ENCODE results near the gene MEF2D.

MEF2D gene

DNA sequence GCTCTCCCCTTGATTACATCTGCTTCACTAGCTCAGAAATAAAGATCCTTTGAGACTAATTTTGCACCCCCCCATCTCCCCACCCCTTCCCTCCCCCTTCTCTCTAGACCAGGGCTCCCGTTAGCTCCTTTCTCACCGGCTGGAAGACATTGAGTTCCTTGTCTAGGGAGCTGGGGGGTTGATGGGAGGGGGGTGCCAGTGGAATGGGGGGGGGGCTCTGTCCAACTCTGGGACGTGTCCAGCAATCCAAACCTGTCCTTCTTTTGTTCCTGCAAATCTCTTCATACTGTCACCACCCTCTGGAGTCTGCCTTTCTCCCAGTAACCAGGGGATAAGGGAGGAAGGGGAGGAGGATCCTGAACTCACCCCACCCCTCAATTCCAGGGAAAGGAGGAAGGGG, 69.7 kb downstream of the MEF2D start:
- DNase-seq (ENCODE audit: low read depth in 2 of 2, low spot score in 1 of 2) = no peak

DNA sequence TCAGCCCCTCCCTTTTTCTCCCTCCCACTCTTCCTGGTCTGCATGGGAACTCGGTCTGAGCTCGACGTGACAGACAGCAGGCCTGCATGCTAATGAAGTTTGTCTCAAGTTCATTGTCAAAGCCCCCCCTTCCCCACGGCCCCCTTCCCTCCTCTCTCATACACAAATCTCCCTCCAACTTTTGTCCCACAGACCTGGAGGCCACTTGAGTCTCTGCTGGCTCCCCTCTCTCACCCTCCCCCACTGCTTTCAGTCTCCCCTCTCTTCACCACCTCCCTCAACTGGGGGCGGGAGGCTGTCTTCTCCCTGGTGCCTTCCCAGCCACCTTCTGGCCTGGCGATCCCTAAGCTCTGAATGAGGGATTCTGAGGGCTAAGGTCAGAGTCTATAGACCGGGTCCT, 70.3 kb downstream of the MEF2D start:
- no peak for DNase-seq (ENCODE audit: low read depth in 2 of 2, low spot score in 1 of 2)

DNA sequence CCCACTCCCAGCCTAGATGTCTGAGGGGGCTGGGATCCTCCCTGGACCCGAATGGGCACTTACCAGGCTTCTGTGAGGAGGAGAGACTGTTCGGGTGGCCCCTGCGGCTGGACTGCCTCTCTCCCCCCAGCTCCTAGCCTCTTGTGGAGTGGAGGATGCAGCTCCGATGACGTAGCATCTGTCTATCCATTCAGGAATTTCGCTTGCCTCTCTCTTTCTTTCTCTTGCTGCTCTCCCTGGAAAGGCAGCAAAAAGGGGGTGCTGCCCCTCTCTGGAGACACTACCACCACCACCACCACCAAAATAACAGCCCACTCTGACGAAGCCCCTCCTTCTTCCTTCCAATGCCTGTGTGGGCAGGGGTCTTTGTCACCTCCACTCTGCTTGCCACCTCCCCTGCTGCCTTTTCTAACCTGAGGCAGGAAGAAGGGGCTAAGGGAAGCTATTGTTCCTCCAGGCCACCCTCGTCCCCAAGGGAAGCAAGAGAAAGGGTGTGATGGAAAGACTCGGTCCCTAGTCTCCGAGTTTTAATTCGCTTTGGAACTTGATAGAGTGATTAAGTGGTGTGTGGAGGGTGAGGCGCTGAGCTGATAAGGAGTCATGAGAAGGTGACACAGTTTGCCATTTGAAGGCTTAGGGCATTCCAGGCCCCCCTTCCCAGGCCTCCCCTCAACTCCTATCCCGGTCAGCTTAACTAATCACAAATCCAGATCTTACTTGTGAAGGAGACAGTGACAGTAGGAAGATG, 71.1 kb downstream of the MEF2D start:
- no peak for DNase-seq (ENCODE audit: low read depth in 2 of 2, low spot score in 1 of 2)

DNA sequence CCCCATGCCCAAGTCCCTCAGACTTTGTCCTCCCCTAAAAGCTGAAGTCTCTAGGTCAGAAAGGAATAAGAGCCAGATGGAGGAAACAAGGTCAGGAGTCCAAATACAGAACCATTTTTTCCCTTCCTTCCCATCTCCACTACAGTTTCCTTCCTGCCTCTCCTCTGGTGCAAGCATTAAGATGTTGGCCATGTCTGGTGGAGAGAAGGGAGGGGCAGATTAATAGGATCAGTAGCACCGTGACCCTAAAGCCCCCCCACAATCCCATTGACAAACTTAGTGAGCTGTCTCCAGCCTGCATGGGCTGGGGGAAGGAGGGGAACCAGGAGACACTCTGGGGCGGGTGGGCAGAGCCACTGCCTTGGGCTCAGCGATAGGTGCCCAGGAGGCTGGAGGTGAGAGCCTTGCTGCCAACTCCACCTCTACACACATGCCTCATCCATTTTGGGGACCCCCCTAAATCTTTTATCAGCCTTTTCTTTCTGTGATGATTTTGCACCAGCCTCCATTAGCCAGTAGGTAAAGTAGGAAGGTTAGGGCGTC, 71.8 kb downstream of the MEF2D start:
- no peak for DNase-seq (ENCODE audit: low read depth in 2 of 2, low spot score in 1 of 2)

DNA sequence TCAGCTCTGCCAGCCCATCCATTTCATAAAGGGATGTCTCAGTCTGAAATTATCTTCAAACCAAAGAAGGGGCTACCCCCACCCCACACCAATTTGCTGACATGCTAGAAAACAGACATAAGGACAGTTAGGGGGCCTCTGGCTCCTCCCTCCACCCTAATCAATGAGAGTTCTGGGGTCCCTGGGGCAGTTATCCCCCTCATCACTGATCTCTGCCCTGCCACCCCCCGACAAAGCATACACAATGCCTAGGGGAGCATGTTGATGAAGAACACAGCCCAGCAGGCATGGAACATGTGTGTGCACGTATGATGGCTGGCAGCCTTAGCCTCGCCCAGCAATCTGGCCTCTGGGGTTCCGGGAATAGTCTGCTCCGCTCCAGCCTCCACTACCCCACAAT, 72.6 kb downstream of the MEF2D start:
- DNase-seq (ENCODE audit: low read depth in 2 of 2, low spot score in 1 of 2) = no peak

DNA sequence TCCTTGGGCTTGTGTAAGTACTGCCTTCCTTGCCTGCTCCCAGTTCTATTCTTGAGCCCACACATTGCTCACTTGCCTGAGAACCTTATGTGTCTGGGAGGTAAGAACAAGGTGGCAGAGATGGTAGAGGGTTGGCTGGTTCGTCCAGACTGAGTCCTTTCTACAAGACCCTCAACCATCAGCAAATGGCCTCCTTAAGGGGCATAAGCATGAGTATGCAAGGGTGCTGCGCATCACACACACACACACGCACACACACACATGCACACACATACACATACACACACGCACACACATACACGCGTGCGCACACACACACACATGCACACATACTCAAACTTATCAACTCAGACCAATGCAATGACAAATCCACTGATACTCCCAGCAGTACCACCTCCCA, 74.6 kb downstream of the MEF2D start:
- no peak for DNase-seq (ENCODE audit: low read depth in 2 of 2, low spot score in 1 of 2)

DNA sequence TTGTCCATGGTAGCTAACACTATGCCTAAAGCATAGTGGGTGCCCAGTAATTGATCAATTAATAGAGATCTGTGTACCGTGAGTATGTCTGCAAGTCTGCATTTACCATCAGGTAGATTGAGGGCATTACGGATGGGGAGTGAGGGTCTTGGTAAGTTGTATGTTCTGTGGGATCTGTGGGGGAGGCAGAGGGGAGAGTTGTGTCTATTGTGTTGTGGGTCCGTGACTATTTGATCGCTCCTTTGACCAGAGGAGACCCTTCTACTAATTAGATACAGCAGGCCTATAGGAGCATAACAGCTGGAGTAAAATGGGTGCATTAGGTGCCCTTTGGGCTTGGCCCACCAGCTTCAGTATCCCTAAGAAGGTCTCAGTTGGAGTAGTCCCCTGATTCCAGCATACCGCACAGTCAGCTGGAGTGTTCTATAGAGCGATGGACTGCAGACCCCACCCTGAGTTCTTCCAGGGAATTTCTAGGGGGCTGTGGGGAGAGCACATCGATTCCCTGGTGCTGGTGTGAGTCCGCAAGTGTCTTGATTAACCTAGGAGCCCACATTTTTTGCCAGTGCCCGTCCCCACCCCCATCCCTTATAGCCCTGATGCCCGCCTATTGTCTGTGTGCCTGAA, 75.7 kb downstream of the MEF2D start:
- DNase-seq (ENCODE audit: low read depth in 2 of 2, low spot score in 1 of 2) = no peak

DNA sequence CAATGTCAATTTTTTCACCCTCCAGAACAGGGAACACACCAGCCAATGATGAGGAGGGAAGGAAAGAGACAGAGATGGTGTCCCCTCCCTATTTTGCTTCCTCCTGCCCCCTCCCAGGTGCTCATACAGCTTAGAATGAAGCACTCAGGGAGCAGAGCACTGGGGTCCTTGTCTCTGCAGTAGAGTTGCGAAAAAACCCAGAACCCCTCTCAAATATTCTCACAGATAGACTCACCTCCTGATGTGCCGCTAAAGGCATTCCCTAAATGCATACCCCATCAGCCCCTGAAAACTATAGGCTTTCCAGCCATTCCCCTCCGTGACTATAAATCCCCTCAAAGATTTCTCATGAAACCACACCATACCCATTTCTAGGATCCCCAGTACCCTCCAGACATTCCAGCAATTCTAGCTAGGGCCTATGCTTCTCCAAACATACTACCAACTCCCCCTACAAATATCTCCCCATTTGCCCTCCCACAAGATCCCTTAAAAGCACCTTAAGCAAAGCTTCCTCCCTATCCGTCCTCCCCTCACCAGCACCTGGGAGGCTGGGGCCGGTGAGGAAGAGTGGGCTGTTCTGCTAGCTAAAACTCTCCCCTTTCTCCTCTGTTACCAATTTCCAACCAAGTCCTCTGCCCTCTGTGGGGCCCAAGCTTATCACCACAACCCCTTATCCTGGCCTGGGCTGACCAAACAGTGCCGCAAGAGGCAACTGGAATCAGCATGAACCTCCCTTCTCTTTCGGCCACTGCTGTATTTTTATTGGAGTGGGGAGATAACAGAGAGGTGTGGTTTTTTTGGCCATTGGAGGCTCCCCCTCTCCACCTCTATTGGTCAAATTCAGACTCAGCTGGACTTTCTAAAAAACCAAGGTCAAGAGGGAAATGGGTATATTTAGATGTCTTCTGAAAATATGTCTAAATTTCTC, 76.9 kb downstream of the MEF2D start:
- DNase-seq (ENCODE audit: low read depth in 2 of 2, low spot score in 1 of 2) = no peak

DNA sequence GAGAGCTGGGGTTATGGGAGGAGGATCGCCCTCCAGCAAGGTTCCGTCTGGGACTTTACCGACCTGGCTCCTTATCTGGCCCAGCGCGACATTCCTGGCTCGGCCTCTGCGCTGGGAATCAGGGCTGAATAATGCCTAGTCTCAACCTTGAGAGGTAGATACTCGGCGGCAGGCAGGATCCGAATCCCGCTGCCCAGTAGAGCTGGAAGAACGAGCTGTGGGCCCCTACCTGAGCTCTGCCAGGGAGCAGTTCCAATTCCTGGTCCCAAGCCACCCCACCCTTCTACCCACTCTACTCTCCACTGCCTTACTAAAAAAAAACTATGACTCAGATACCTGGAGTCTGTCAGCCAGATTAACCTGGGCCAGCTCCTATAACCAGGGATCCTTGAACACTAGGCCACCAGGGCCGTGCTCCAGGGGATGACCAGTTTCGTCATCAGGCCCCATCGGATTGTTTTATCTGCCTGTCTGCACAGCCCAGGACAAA, 77.9 kb downstream of the MEF2D start:
- no peak for DNase-seq (ENCODE audit: low read depth in 2 of 2, low spot score in 1 of 2)

DNA sequence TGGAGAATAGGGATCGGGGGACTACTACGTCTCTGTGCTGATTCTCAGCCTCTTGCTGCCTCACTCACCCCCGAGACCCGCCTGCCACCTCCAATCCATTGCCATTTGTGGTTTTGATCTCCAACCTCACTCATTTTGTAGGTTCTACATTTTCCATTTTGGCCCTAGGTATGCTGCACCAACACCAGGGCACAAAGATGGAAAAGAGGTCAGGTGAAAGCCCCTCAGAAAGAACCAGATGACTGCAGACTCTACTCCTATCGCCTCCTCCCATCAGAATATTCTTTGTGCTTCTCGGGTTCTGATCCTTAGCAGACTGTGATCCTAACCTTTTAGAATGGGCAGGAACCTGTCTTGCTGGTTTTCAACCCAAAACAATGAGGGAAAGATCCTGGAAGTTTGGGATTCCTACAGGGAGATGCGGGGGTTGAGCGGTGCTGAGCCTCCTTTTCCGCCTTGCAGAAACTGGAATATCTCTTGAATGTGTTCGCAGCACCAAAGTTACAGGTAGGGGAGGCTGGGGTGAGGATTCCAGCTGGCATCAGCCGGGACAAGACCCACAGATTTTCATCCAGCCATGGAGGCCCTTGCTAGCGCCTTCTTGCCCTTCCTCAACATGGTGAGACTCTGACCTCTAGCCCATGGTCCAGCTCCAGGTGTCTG, 78.5 kb downstream of the MEF2D start:
- DNase-seq (ENCODE audit: low read depth in 2 of 2, low spot score in 1 of 2) = no peak

DNA sequence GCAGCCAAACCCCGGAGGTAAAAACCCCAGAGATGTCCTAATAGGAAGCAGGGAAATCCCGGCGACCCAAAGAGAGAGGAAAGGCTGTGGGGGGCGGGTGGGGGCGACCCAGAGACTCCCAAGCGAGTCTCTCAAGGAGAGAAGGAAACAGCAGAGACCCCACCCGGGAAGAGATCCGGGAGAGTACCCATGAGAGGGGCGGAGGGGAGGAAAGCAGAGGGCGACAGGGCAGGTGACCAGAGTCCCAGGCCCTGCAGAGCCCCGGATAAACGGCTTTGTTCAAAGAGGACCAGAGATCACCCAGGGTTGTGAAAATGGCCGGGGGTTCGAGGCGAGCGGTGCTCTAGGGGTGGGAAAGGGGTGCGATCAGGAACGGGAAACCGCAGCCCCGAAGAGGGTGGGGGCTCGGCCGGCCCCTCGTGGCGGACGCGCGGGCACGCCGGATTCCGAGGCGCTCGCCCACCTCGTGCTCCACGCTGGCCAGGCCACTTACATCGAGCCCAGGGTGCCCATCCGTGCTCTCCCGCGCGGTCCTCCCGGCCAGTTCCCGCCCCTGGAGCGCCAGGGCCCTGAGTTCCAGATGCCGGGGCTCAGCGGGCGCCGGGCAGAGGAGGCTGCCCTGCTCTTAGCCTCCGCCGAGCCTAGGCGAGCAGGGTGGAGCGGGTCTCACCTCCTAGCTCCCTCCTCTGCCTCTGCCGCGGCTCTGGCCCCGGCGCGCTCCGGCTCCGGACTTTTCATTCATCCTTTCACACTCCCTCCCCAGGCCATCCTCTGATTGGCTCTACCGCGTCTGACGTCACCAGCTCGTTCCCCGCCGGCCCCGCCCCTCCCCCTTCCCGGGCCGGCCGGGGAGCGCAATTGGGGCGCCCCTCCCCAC, 79.3 kb downstream of the MEF2D start:
- peak; percentile 29 to 34 for DNase-seq (ENCODE audit: low read depth in 2 of 2, low spot score in 1 of 2)

DNA sequence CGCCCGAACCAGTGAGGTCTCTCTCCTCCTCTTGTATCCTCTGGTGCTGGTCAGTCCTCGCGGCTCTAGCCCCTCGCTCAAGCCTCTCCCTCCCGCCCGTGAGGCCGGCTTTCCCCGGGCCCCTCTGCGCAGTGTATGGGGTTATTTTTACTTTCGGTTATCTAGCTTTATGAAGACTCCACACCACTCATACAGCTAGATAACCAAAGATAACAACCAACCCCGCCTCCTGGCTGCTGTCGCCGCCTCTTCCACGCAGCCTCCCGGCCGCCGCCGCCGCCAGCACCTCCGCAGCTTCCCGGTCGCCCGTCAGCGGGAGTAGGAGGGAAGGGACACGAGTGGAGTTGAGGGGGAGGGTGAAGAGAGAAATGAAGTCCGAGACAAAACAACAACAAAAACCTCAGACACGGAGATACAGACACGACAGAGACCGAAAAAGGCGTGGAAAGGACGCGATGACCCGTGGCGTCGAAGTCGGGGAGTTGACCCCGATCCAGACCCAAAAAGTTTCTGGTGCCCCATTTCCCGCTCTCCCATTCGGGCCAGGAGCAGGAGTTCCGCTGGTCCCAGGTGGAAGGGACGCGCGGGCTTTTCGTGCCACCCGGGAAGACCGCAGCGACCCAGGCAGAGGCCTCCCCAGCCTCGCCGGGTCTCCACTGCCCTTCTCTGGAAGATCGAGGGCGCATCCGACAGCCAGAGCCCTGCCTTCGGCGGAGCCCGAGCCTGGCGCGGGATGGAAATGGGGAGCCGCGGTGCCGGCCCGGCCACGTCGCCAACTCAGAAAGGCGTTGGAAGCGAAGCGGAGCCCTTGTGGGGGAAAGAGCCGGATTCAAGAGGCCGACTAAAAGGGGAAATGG, 80.1 kb downstream of the MEF2D start:
- peak in 1 of 2 donors; percentile 29 for DNase-seq (ENCODE audit: low read depth in 2 of 2, low spot score in 1 of 2)

DNA sequence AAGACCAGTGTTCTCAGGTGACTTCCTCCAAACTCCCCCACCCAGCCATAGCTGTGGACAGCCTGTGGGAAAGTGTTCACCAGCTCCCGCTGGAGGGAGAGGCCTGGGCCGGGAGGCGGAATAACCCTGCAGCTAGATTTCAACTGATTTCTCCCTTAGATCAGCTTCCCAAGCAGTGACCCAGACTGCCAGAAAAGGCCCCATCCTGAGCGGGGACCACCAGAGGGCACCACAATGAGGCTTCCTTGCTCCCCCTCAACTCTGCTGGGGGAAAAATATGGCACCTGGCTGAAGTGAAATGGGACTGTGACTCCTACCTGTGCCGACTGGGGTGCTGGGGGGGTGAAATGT, 80.7 kb downstream of the MEF2D start:
- DNase-seq (ENCODE audit: low read depth in 2 of 2, low spot score in 1 of 2) = peak; percentile 23 to 31

DNA sequence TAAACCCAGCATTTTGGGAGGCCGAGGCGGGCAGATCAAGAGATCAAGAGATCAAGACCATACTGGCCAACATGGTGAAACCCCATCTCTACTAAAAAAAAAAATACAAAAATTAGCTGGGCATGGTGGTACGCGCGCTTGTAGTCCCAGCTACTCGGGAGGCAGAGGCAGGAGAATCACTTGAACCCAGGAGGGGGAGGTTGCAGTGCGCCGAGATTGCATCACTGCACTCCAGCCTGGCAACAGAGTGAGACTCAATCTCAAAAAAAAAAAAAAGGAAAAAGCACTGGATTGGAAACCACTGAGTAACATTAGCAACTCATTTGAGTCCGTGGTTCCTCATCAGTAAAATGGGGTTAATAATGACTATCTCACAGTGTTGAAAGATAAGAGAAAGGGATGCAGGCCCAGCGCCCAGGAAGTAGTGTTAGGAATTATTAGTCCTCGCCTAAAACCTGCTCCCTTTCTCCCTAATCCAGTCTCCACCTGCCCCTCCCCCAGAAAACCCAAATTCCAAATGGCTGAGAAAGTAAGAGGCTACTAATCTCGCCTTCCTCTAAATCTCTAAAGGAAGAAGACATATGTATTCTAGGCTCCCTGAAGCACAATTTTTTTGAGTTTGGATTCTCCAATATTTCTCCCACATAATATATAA, 82.0 kb downstream of the MEF2D start:
- no peak for DNase-seq (ENCODE audit: low read depth in 2 of 2, low spot score in 1 of 2)

DNA sequence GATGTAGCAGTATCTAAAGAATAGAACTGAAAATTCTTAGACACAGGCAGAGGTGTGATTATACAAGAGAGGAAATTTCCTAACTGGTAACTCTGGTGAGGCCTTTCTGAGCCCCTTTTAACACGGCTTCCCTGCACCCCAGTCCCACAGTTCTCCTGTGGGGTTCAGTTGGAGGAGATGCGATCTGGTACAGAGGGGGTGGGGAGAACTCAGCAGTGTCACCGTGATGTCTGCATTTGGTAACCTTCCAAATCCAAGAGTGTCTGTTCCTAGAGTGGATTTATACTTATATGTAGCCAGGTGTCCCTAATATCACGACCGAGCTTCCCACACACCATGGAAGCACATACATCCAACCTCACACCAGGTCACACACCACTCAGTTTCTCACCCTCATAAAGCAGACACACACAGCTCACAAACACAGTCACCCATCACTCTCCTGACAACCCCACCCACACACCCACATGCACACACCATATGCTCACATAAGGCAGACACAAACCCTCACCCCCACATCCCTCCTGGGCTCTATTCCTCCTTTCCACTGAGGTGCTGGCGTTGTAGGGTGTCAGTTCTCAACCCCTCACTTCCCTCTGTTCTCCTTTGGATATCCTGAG, 83.1 kb downstream of the MEF2D start:
- no peak for DNase-seq (ENCODE audit: low read depth in 2 of 2, low spot score in 1 of 2)

DNA sequence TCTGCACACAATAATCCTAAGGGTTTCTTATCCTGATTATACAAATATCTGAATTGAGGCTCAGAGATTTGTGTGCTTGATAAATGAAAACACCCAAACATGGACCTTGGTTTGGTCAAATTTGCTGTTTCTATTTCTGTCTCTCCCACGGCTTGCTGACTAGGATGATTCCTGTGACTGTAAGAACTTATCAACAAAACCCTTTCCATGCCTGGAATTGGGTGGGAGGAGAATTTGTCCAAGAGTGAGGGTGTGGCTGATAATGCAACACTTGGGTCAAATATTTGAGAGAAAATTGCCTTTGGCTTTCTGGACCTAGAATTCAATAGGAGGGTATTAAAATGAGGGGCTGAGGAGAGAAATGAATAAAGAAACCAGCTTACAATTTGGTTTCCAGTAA, 83.6 kb downstream of the MEF2D start:
- no peak for DNase-seq (ENCODE audit: low read depth in 2 of 2, low spot score in 1 of 2)

DNA sequence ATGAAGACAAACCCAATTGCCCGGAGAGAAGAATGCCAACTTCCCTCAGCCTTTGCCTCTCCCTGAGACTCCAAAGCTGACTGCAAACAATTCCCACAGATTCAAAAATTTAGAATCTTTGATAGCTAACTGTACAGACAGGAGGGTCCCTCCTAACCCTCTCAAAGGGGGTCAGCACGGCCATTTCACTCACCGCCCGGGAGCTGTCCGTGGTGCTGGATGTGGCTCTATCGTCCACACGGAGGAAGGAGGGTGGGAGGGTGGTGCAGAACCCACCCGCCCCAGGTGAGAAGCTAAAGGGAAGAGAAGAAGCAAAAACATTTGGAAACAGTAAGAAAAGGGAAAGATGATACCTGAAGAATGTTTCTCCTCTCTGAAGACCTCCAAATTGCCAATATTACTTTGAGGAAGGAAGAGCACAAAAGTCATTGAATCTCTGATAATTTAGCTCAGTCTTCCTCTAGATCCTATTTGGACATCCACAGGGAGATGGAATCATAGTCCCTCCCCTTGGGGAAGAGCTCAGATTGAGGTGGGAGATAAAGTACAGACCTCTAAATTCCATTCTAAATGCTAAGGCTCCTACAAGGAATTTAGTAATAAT, 86.0 kb downstream of the MEF2D start:
- DNase-seq (ENCODE audit: low read depth in 2 of 2, low spot score in 1 of 2) = no peak

Measured in stimulated activated CD8-positive, alpha-beta memory T cell treated with anti-CD3 and anti-CD28 coated beads, Interleukin-4, amount 100 ng/mL, for 4 hours (primary cell).